OCI-LY7 (cell line): ENCODE data around the gene MYCL.

Experiments
- EZH2phosphoT487 ChIP-seq: fragments of 200-600 bp; sonication (generic); IDR thresholded peaks from 2 replicates; pipeline ENCODE4 v1.6.1; 2018; ENCODE audit warnings: low read depth, borderline replicate concordance, mild to moderate bottlenecking, mixed run types, antibody characterized with exemption, low read length, moderate library complexity, mixed read lengths
- TF ChIP-seq, protein P1 (sequence below): fragments of 200-600 bp; sonication (generic); conservative IDR thresholded peaks from 2 replicates; pipeline ENCODE4 v1.5.1; 2014; ENCODE audit warnings: mild to moderate bottlenecking, antibody characterized with exemption, low read length, moderate library complexity, mixed read lengths

DNA sequence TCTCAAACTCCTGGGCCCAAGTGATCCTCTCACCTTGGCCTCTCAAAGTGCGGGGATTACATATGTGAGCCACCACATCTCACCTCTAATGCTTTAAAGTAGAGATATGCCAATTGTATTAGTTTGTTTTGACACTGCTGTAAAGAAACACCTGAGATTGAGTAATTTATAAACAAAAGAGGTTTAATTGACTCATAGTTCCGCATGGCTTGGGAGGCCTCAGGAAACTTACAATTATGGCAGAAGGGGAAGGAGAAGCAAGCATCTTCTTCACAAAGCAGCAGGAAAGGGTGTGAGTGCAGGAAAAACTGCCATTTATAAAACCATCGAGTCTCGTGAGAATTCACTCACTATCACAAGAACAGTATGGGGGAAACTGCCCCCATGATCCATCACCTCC is 3.5 kb upstream of the MYCL start:
- TF ChIP-seq, protein P1, sequence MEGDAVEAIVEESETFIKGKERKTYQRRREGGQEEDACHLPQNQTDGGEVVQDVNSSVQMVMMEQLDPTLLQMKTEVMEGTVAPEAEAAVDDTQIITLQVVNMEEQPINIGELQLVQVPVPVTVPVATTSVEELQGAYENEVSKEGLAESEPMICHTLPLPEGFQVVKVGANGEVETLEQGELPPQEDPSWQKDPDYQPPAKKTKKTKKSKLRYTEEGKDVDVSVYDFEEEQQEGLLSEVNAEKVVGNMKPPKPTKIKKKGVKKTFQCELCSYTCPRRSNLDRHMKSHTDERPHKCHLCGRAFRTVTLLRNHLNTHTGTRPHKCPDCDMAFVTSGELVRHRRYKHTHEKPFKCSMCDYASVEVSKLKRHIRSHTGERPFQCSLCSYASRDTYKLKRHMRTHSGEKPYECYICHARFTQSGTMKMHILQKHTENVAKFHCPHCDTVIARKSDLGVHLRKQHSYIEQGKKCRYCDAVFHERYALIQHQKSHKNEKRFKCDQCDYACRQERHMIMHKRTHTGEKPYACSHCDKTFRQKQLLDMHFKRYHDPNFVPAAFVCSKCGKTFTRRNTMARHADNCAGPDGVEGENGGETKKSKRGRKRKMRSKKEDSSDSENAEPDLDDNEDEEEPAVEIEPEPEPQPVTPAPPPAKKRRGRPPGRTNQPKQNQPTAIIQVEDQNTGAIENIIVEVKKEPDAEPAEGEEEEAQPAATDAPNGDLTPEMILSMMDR: no peak
- TF ChIP-seq EZH2phosphoT487: no peak
